Tongue (tissue), 3 donors: ENCODE results near the gene SERPINC1. TPM values are rescaled to one million over a fixed set of nuclear protein-coding genes. Genes with fewer than 3 reads are reported as not detected.
"Not testable (repeated sequence)": the region's sequence is repeated elsewhere in the genome, so short reads cannot be mapped to it uniquely, and the experiment has no call there.

Experiments
- DNase-seq: peaks from one replicate; pipeline ENCODE4 v3.0.0-alpha.2; 2015
- small RNA-seq: library from RNA; depleted of rRNA; stranded (forward); fragments of <200 nt; gene quantifications from one replicate; pipeline ENCODE3, GENCODE V24; 2014; ENCODE audit warnings: low replicate concordance
- total RNA-seq: library from RNA; depleted of rRNA; stranded (reverse); fragments of >200 nt; gene quantifications from one replicate; pipeline ENCODE4 v1.2.3, GENCODE V29; 2014

Gene SERPINC1
- total RNA-seq, 1 donor from 2014 or later = not detected

GRCh38 chr1:173862769-173863223, 54.3 kb downstream of the SERPINC1 start:
- DNase-seq = no peak

- DNase-seq = not testable (repeated sequence)
Measured at GRCh38 chr1:173862146-173862768, 54.9 kb downstream of the SERPINC1 start.

- DNase-seq = no peak
Measured at GRCh38 chr1:173861731-173862145, 55.4 kb downstream of the SERPINC1 start.

GRCh38 chr1:173860065-173860464, 57.1 kb downstream of the SERPINC1 start:
- no peak for DNase-seq

- DNase-seq = not testable (repeated sequence)
Measured at GRCh38 chr1:173859547-173859946, 57.6 kb downstream of the SERPINC1 start.

GRCh38 chr1:173857363-173857917, 59.7 kb downstream of the SERPINC1 start:
- no peak for DNase-seq

GRCh38 chr1:173856903-173857302, 60.2 kb downstream of the SERPINC1 start:
- no peak for DNase-seq

- DNase-seq = no peak
Measured at GRCh38 chr1:173856014-173856413, 61.1 kb downstream of the SERPINC1 start.

Small RNAs within 50 kb of the gene (small RNA-seq; reads per million reads assigned to genes)
- gene RNA5SP67 = not detected

Other genes starting within 250 kb of the SERPINC1 start
- 0.72 TPM for gene ANKRD45, start 247.5 kb downstream of the SERPINC1 start, total RNA-seq
- gene KLHL20, start 202.3 kb downstream of the SERPINC1 start, total RNA-seq = 45.5 TPM
- 17.6 TPM for gene DARS2, start 92.7 kb downstream of the SERPINC1 start, total RNA-seq
- 12.6 TPM for gene CENPL, start 92.4 kb downstream of the SERPINC1 start, total RNA-seq
- gene GAS5, start 49.3 kb downstream of the SERPINC1 start, total RNA-seq = 295 TPM
- gene ZBTB37, start 48.9 kb downstream of the SERPINC1 start, total RNA-seq = 16.7 TPM
- gene RC3H1, start 105.0 kb upstream of the SERPINC1 start, total RNA-seq = 31.4 TPM
- gene RABGAP1L, start 242.2 kb upstream of the SERPINC1 start, total RNA-seq = 86.6 TPM